SK-N-SH (cell line): Measurements from ENCODE around the gene FBXO10.
A peak's percentile ranks its signal among the peaks of the same experiment; 100 is the strongest.

Experiments
- CTCF ChIP-seq: fragments of 200-600 bp; sonication (generic); IDR thresholded peaks from 2 replicates; pipeline ENCODE4 v1.6.1; 2017; ENCODE audit warnings: antibody characterized with exemption, mild to moderate bottlenecking, moderate library complexity
- ELF1 ChIP-seq: IDR thresholded peaks from 2 replicates; pipeline ENCODE4 v1.4.0; 2012
- EP300 ChIP-seq, 2 experiments: IDR thresholded peaks; 2 replicates each; pipeline versions ENCODE4 v1.4.0 to v1.6.1; 2012; ENCODE audit warnings: borderline replicate concordance in 1 of 2, low read depth in 1 of 2, low read length in 1 of 2
- EZH2phosphoT487 ChIP-seq: fragments of 200-600 bp; sonication (generic); IDR thresholded peaks from 2 replicates; pipeline ENCODE4 v1.6.1; 2017; ENCODE audit warnings: low read depth, mixed run types, mild to moderate bottlenecking, antibody characterized with exemption, moderate library complexity, borderline replicate concordance
- FOXM1 ChIP-seq: IDR thresholded peaks from 2 replicates; pipeline ENCODE4 v1.4.0; 2012; ENCODE audit warnings: low read depth, mild to moderate bottlenecking
- JUND ChIP-seq: IDR thresholded peaks from 2 replicates; pipeline ENCODE4 v1.4.0; 2012
- MAX ChIP-seq: IDR thresholded peaks from 2 replicates; pipeline ENCODE4 v1.4.0; 2012; ENCODE audit warnings: low read depth
- NRF1 ChIP-seq: IDR thresholded peaks from 2 replicates; pipeline ENCODE4 v1.6.1; 2012; ENCODE audit warnings: low read depth, mild to moderate bottlenecking, low read length
- RAD21 ChIP-seq: IDR thresholded peaks from 2 replicates; pipeline ENCODE4 v1.6.1; 2012; ENCODE audit warnings: mild to moderate bottlenecking, low read length
- TF ChIP-seq, protein P1 (sequence below): IDR thresholded peaks from 2 replicates; pipeline ENCODE4 v1.4.0; 2012; ENCODE audit warnings: low read depth, borderline replicate concordance

DNA sequence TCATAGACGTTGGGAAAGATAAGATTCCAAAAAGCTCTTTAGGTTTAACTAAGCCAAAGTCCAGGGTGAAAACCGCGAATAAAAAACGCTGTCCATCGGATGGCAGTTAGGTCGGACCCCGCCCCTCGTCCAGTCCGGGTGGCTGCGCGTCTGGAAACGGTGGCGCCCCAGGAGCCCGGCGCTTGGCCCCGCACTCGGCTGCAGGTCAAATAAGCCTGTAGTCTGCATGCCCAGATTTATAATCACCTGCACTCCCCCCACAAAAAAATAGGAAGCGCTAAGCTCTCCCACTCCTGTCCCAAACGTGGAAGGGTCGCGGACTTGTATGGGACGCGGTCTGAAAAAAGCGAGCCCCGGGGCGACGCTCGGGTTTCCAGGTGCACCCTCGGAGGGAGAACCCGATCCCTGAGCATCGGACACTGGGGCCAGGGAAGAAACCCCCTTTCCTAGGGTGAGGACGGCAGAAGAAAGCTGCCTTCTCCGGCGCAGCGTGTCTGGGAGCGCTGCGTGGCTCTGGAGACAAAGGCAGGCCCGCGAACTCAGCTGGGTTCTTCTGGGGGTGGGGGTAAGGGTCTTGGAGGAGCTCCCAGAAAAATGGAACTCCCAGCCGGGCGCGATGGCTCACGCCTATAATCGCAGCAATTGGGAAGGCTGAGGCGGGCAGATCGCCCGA, 110.0 kb downstream of the FBXO10 start:
- TF ChIP-seq CTCF (no peak), ELF1 (no peak), EP300 (IDR thresholded peaks at IDR 0.05; ENCODE audit: borderline replicate concordance in 1 of 2, low read depth in 1 of 2, low read length in 1 of 2) (no peak), FOXM1 (no peak), NRF1 (no peak), MAX (peak; percentile 68; the same call in 1 of the 2 replicates), EZH2phosphoT487 (no peak), JUND (no peak), RAD21 (no peak)
- TF ChIP-seq, protein P1, sequence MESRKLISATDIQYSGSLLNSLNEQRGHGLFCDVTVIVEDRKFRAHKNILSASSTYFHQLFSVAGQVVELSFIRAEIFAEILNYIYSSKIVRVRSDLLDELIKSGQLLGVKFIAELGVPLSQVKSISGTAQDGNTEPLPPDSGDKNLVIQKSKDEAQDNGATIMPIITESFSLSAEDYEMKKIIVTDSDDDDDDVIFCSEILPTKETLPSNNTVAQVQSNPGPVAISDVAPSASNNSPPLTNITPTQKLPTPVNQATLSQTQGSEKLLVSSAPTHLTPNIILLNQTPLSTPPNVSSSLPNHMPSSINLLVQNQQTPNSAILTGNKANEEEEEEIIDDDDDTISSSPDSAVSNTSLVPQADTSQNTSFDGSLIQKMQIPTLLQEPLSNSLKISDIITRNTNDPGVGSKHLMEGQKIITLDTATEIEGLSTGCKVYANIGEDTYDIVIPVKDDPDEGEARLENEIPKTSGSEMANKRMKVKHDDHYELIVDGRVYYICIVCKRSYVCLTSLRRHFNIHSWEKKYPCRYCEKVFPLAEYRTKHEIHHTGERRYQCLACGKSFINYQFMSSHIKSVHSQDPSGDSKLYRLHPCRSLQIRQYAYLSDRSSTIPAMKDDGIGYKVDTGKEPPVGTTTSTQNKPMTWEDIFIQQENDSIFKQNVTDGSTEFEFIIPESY = no peak
